Activated CD4-positive, alpha-beta T cell treated with anti-CD3 and anti-CD28 coated beads, Interleukin-2, amount 10 ng/mL, durations not matched to agents 24 days and 14 days (primary cell): ENCODE results near the gene GTF2I. TPM values are rescaled to one million over a fixed set of nuclear protein-coding genes. Genes with fewer than 3 reads are reported as not detected.
"Not testable (repeated sequence)": the region's sequence is repeated elsewhere in the genome, so short reads cannot be mapped to it uniquely, and the experiment has no call there.

Source experiments
- DNase-seq: peaks from one replicate; pipeline ENCODE4 v3.0.0; 2022
- H3K27ac Mint-ChIP-seq: one replicate; pipeline ENCODE4 v1.8.0; 2022; ENCODE audit warnings: mild to moderate bottlenecking, mixed read lengths
- H3K27me3 Mint-ChIP-seq: one replicate; pipeline ENCODE4 v1.8.0; 2022; ENCODE audit warnings: mixed read lengths
- H3K36me3 Mint-ChIP-seq: one replicate; pipeline ENCODE4 v1.8.0; 2022; ENCODE audit warnings: low read depth, mild to moderate bottlenecking, mixed read lengths
- H3K4me1 Mint-ChIP-seq: one replicate; pipeline ENCODE4 v1.8.0; 2021; ENCODE audit warnings: mixed read lengths
- H3K4me3 Mint-ChIP-seq: one replicate; pipeline ENCODE4 v1.8.0; 2022; ENCODE audit warnings: mild to moderate bottlenecking, moderate library complexity, mixed read lengths
- H3K9me3 Mint-ChIP-seq: one replicate; pipeline ENCODE4 v1.8.0; 2021; ENCODE audit warnings: mixed read lengths
- intact Hi-C: fragments of 100-400 bp; cut with micrococcal nuclease; formaldehyde crosslinking; loops from one replicate; pipeline ENCODE4 v1.15.1; 2023
- total RNA-seq: library from RNA; stranded (reverse); gene quantifications from 2 replicates; pipeline ENCODE4 v1.2.3, GENCODE V29; 2022

GTF2I gene
- total RNA-seq, 1 donor from 2014 or later: 189 TPM

DNA sequence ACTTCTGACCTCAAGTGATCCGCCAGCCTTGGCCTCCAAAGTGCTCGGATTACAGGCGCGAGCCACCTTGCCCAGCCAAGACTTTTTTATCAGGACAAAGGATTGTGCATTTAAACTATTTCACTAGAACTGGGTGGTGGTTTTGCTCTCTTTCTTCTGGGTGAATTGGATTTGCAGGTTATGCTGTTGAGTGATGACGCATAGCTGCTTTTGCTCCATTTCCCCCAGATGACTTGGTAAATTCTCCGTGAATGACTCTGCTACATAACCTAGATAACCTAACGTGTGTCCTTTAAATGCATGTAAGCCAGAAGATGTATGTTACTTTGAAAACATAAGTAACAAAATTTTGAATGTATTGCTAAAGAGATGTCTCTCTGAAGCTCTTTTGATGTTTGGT lies 100.8 kb downstream of the GTF2I start:
- H3K9me3 Mint-ChIP-seq, H3K27ac Mint-ChIP-seq: not testable (repeated sequence)

DNA sequence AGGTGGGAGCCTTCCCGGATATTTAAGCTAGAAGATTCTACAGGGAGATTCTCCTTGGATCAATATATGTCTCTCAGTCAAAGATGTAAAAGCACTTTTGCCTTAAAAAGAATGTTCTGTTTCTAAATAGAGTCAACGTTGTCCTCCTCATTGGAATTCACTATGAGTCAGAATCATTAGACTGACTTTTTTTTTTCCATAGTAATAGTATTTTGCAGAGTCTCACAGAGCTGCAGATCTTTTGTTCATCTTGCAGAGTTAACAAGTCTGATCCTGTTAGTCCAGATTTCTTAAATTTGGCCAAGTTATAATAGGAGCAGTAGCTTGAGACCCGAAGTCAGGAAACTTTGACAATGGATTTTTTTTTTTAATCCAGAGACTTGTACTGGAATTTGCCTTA lies 101.5 kb downstream of the GTF2I start:
- H3K36me3 Mint-ChIP-seq, H3K4me3 Mint-ChIP-seq, H3K27me3 Mint-ChIP-seq, DNase-seq, H3K9me3 Mint-ChIP-seq, H3K4me1 Mint-ChIP-seq, H3K27ac Mint-ChIP-seq, intact Hi-C loops: not testable (repeated sequence)

More for the DNA sequence above, 100.8 kb downstream of the GTF2I start:
- H3K4me3 Mint-ChIP-seq, H3K27me3 Mint-ChIP-seq, H3K36me3 Mint-ChIP-seq, intact Hi-C loops, H3K4me1 Mint-ChIP-seq, DNase-seq: not testable (repeated sequence)

GRCh38 chr7:74765205-74765918 lies 107.8 kb downstream of the GTF2I start:
- intact Hi-C loops, H3K36me3 Mint-ChIP-seq, H3K27ac Mint-ChIP-seq, H3K4me1 Mint-ChIP-seq, H3K4me3 Mint-ChIP-seq, DNase-seq, H3K27me3 Mint-ChIP-seq, H3K9me3 Mint-ChIP-seq: not testable (repeated sequence)

GRCh38 chr7:74766509-74766908 lies 109.0 kb downstream of the GTF2I start:
- not testable (repeated sequence) for H3K9me3 Mint-ChIP-seq, H3K4me1 Mint-ChIP-seq, H3K27ac Mint-ChIP-seq

DNA sequence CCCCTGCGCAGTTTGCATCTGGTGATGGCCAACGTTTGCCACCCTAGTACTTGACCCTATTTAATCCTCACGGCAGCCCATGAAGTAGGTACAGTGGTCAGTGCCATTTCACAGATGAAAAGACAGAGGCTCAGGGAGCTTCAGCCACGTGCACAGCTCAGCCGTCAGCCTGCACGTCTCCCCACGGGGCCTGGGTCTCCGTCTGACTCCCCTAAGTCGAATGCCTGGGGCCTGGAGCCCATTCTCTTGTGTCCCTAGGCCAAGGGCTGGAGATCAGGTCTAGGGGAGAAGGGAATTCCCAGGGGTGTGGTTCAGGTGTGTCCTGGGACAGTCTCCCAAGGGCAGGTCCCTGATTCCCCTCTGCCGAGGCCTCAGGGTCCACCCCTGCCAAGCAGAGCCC lies 109.5 kb downstream of the GTF2I start:
- H3K4me3 Mint-ChIP-seq, DNase-seq, H3K36me3 Mint-ChIP-seq, intact Hi-C loops, H3K4me1 Mint-ChIP-seq, H3K27me3 Mint-ChIP-seq, H3K9me3 Mint-ChIP-seq, H3K27ac Mint-ChIP-seq: not testable (repeated sequence)

More at GRCh38 chr7:74766509-74766908, 109.0 kb downstream of the GTF2I start:
- DNase-seq, H3K36me3 Mint-ChIP-seq, H3K27me3 Mint-ChIP-seq, intact Hi-C loops, H3K4me3 Mint-ChIP-seq: not testable (repeated sequence)

DNA sequence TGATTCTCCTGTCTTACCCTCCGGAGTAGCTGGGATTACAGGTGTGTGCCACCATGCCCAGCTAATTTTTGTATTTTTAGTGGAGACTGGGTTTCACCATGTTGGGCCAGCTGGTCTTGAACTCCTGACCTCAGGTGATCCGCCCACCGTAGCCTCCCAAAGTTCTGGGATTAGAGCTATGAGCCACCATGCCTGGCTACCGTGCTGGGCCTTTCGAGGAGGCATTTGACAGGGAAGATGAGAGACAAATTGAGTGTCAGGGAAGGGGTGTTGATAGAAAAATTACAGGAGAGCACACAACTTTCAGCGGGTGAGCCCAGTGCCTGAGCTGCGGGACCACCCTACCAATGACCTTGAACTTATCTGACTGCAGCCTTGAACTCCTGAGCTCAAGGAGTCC lies 112.5 kb downstream of the GTF2I start:
- H3K27ac Mint-ChIP-seq, H3K36me3 Mint-ChIP-seq, DNase-seq, H3K4me3 Mint-ChIP-seq, intact Hi-C loops, H3K27me3 Mint-ChIP-seq, H3K9me3 Mint-ChIP-seq, H3K4me1 Mint-ChIP-seq: not testable (repeated sequence)

GRCh38 chr7:74772093-74772492 lies 114.6 kb downstream of the GTF2I start:
- H3K27me3 Mint-ChIP-seq, H3K4me3 Mint-ChIP-seq, H3K9me3 Mint-ChIP-seq, intact Hi-C loops, H3K27ac Mint-ChIP-seq, H3K36me3 Mint-ChIP-seq, H3K4me1 Mint-ChIP-seq: not testable (repeated sequence)
- DNase-seq: peak; percentile 51

- H3K4me1 Mint-ChIP-seq, H3K9me3 Mint-ChIP-seq, H3K36me3 Mint-ChIP-seq, DNase-seq, intact Hi-C loops, H3K4me3 Mint-ChIP-seq, H3K27me3 Mint-ChIP-seq, H3K27ac Mint-ChIP-seq: not testable (repeated sequence)
Measured at GRCh38 chr7:74773760-74774750, 116.5 kb downstream of the GTF2I start, which contains the start of gene NCF1. Gene NCF1, plus strand, starts transcription at chr7:74774011. Its CDS starts 21 bp downstream, at chr7:74774032.

- H3K4me3 Mint-ChIP-seq, H3K4me1 Mint-ChIP-seq, H3K27ac Mint-ChIP-seq, H3K27me3 Mint-ChIP-seq, H3K36me3 Mint-ChIP-seq, DNase-seq, intact Hi-C loops, H3K9me3 Mint-ChIP-seq: not testable (repeated sequence)
Measured at GRCh38 chr7:74775111-74775510, 117.6 kb downstream of the GTF2I start.

DNA sequence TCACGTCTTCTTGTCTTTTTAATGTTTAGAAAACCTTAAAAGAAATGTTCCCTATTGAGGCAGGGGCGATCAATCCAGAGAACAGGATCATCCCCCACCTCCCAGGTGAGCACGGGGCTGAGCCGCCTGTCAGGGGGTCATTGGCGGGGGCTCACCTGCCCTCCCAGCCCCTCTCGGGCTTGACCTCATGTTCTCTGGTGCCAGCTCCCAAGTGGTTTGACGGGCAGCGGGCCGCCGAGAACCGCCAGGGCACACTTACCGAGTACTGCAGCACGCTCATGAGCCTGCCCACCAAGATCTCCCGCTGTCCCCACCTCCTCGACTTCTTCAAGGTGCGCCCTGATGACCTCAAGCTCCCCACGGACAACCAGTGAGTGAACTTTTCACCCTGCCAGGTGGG lies 121.5 kb downstream of the GTF2I start:
- H3K4me3 Mint-ChIP-seq, intact Hi-C loops, DNase-seq, H3K27ac Mint-ChIP-seq, H3K36me3 Mint-ChIP-seq, H3K9me3 Mint-ChIP-seq, H3K4me1 Mint-ChIP-seq, H3K27me3 Mint-ChIP-seq: not testable (repeated sequence)

GRCh38 chr7:74781746-74782145 lies 124.2 kb downstream of the GTF2I start:
- intact Hi-C loops, H3K9me3 Mint-ChIP-seq, H3K27me3 Mint-ChIP-seq, DNase-seq, H3K4me3 Mint-ChIP-seq, H3K36me3 Mint-ChIP-seq, H3K27ac Mint-ChIP-seq, H3K4me1 Mint-ChIP-seq: not testable (repeated sequence)

DNA sequence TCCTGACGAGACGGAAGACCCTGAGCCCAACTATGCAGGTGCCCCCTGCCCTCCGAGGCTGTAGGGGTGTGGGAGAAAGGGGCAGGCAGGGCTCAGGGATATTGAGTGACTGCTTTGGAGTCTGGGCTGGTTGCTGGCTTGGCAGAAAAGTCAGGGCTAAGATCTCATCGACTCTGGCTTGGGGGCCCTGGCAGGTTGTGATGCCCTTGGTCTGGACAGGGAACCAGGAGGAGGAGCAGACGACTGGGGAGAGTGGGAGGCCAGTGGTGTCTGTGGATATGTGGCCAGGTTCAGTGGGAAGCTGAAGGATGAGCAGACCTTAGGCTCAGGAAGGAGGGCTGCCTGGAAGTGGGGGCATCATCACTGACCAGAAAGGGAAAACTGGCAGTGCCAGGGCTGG lies 126.1 kb downstream of the GTF2I start:
- peak; percentile 34 for DNase-seq
- H3K27ac Mint-ChIP-seq, H3K4me3 Mint-ChIP-seq, H3K36me3 Mint-ChIP-seq, H3K27me3 Mint-ChIP-seq, H3K9me3 Mint-ChIP-seq, H3K4me1 Mint-ChIP-seq, intact Hi-C loops: not testable (repeated sequence)

- H3K4me1 Mint-ChIP-seq, H3K27ac Mint-ChIP-seq, intact Hi-C loops, H3K27me3 Mint-ChIP-seq, H3K36me3 Mint-ChIP-seq, H3K9me3 Mint-ChIP-seq: not testable (repeated sequence)
- peak; percentile 99 for DNase-seq
- peak overlapping the region; percentile 41 for H3K4me3 Mint-ChIP-seq
Measured at GRCh38 chr7:74788369-74789150, 131.0 kb downstream of the GTF2I start.
